K562 (cell line): Measurements from ENCODE around the gene ACO2. TPM values are rescaled to one million over a fixed set of nuclear protein-coding genes. Genes with fewer than 3 reads are reported as not detected.

Experiments
- ATAC-seq: fragments of 200-7000 bp; cut with Tn5 transposase; 3 replicates; pipeline ENCODE4 v1.9.1; 2020; ENCODE audit warnings: moderate library complexity
- BruUV-seq: library from RNA; stranded (reverse); fragments of 400-500 nt; replicated peaks from 2 replicates; lab custom pipeline; 2021; lab: Mats Ljungman, UMichigan
- CTCF ChIA-PET: fragments of 300-600 bp; formaldehyde crosslinking; extraction: SDS; loops from one replicate; lab custom pipeline; 2021; ENCODE audit warnings: low intra/inter-chr PET ratio; lab: Yijun Ruan, JAX
- POLR2A ChIA-PET: fragments of 300-600, 350-650 bp; sonication (Branson Sonifier 250); formaldehyde crosslinking; extraction: SDS; loops from one replicate; lab custom pipeline; 2021; ENCODE audit warnings: antibody characterized with exemption, inconsistent platforms; lab: Yijun Ruan, JAX
- DNase-seq, 4 experiments: peaks; one replicate each; pipeline versions ENCODE4 v3.0.0 to v3.0.0-alpha.2; 2011 to 2018; ENCODE audit warnings: low spot score in 3 of 4, mixed read lengths in 3 of 4; ENCODE audit errors: extremely low read depth in 1 of 4
- FAIRE-seq: peaks from 2 replicates; lab custom pipeline; 2011; peaks lifted over from hg19 to GRCh38; lab: Jason Lieb, UNC
- H2AFZ ChIP-seq: 2 replicates; pipeline ENCODE4 v1.6.0; 2011; ENCODE audit warnings: low read depth, low read length, control low read depth, inconsistent platforms
- H3K27ac ChIP-seq: fragments of 200-600 bp; 3 replicates; pipeline ENCODE4 v1.8.0; 2011; ENCODE audit warnings: low read depth, mild to moderate bottlenecking, control low read depth, inconsistent platforms, low read length, moderate library complexity, mixed read lengths; ENCODE audit errors: extremely low read depth
- H3K27me3 ChIP-seq, 2 experiments: fragments of 300-600 bp in 1 of 2; 2 replicates in 1 of 2; 3 replicates in 1 of 2; pipeline versions ENCODE4 v1.6.0 to v1.8.0; 2011; ENCODE audit warnings: inconsistent platforms in 2 of 2, low read length in 2 of 2, mild to moderate bottlenecking in 1 of 2, mixed read lengths in 1 of 2, moderate library complexity in 1 of 2; ENCODE audit not compliant: control insufficient read depth in 2 of 2, insufficient read depth in 2 of 2
- H3K36me3 ChIP-seq: fragments of 300-600 bp; 3 replicates; pipeline ENCODE4 v1.8.0; 2011; ENCODE audit warnings: mild to moderate bottlenecking, low read length, inconsistent platforms; ENCODE audit not compliant: control insufficient read depth, insufficient read depth
- H3K4me1 ChIP-seq, 2 experiments: fragments of 200-600 bp in 1 of 2; replicated peaks in 1 of 2; 2 replicates in 1 of 2; 3 replicates in 1 of 2; pipeline versions ENCODE4 v1.5.1 to v1.8.0; 2011; ENCODE audit warnings: inconsistent platforms in 2 of 2, low read length in 2 of 2, mild to moderate bottlenecking in 1 of 2, mixed read lengths in 1 of 2, moderate library complexity in 1 of 2; ENCODE audit not compliant: control insufficient read depth in 2 of 2, insufficient read depth in 2 of 2
- H3K4me2 ChIP-seq: 2 replicates; pipeline ENCODE4 v1.6.1; 2011; ENCODE audit warnings: low read length, control low read depth, inconsistent platforms, mixed read lengths; ENCODE audit not compliant: insufficient read depth
- H3K4me3 ChIP-seq: fragments of 200-600 bp; sonication (generic), shearing (Covaris generic); 2 replicates; pipeline ENCODE4 v1.5.1; 2016; ENCODE audit warnings: control low read depth, inconsistent platforms
- H3K79me2 ChIP-seq: fragments of 200-600 bp; 3 replicates; pipeline ENCODE4 v1.8.0; 2011; ENCODE audit warnings: low read length, inconsistent platforms; ENCODE audit not compliant: control insufficient read depth, insufficient read depth
- H3K9ac ChIP-seq, 2 experiments: 2 replicates each; pipeline versions ENCODE4 v1.6.0 to v1.6.1; 2011; ENCODE audit warnings: low read depth in 2 of 2, low read length in 2 of 2, control low read depth in 1 of 2, inconsistent platforms in 1 of 2, mild to moderate bottlenecking in 1 of 2, mixed read lengths in 1 of 2; ENCODE audit not compliant: insufficient read depth in 1 of 2
- H3K9me1 ChIP-seq: one replicate; pipeline ENCODE4 v1.6.0; 2011; ENCODE audit warnings: inconsistent platforms, mild to moderate bottlenecking, low read length, moderate library complexity; ENCODE audit not compliant: control insufficient read depth, insufficient read depth
- H3K9me3 ChIP-seq: replicated peaks from 2 replicates; pipeline ENCODE4 v1.5.1; 2011; ENCODE audit warnings: low read depth, low read length, inconsistent platforms; ENCODE audit not compliant: control insufficient read depth, insufficient read depth
- H4K20me1 ChIP-seq: replicated peaks from 2 replicates; pipeline ENCODE4 v1.6.1; 2011; ENCODE audit warnings: low read length, inconsistent platforms, mixed read lengths; ENCODE audit not compliant: control insufficient read depth, insufficient read depth
- BRCA1 ChIP-seq, 2 experiments: fragments of 450-650 bp in 1 of 2; sonication (generic) in 1 of 2; formaldehyde crosslinking in 1 of 2; IDR thresholded peaks; 2 replicates each; pipeline versions ENCODE4 v1.5.0 to v1.6.1; 2017 to 2020; ENCODE audit warnings: mild to moderate bottlenecking in 1 of 2, missing genetic modification reagents in 1 of 2
- EWSR1 ChIP-seq: fragments of 450-650 bp; IDR thresholded peaks from 2 replicates; pipeline ENCODE4 v1.6.1; 2018; ENCODE audit warnings: borderline replicate concordance, mild to moderate bottlenecking, low read depth, moderate library complexity; ENCODE audit not compliant: partially characterized antibody
- MBD2 ChIP-seq: sonication (generic); IDR thresholded peaks from 2 replicates; pipeline ENCODE4 v1.6.1; 2016; ENCODE audit warnings: low read depth, borderline replicate concordance
- MCM3 ChIP-seq: fragments of 450-650 bp; IDR thresholded peaks from 2 replicates; pipeline ENCODE4 v1.6.1; 2016
- MTA3 ChIP-seq: fragments of 450-650 bp; formaldehyde crosslinking; IDR thresholded peaks from 2 replicates; pipeline ENCODE4 v1.6.1; 2017; ENCODE audit warnings: mild to moderate bottlenecking, borderline replicate concordance
- ZFX ChIP-seq: sonication (generic); formaldehyde crosslinking; IDR thresholded peaks from 2 replicates; pipeline ENCODE4 v1.8.0; 2022; ENCODE audit warnings: mild to moderate bottlenecking, missing genetic modification reagents, moderate library complexity
- ZNF282 ChIP-seq: sonication (generic); formaldehyde crosslinking; IDR thresholded peaks from 2 replicates; pipeline ENCODE4 v1.8.1; 2023; ENCODE audit warnings: missing genetic modification reagents
- ZNF3 ChIP-seq: fragments of 250-450 bp; sonication (Bioruptor Pico); IDR thresholded peaks from 2 replicates; pipeline ENCODE4 v1.5.0; 2021; ENCODE audit warnings: mild to moderate bottlenecking, moderate library complexity
- WGBS: fragments of 100-300 bp; shearing (Covaris generic); methylation state at CpG from one replicate; pipeline ENCODE4 v1.1.6; 2016; ENCODE audit warnings: low coverage, mixed read lengths; ENCODE audit not compliant: insufficient coverage; ENCODE audit errors: missing lambda C conversion rate; 5-methylcytosine and 5-hydroxymethylcytosine counted together
- in situ Hi-C: fragments of 300-500 bp; cut with MboI; formaldehyde crosslinking; loops from 4 replicates; pipeline ENCODE4 v1.15.0; 2018; ENCODE audit warnings: inconsistent platforms, mixed read lengths
- intact Hi-C: fragments of 100-400 bp; cut with micrococcal nuclease; formaldehyde crosslinking; loops from 2 replicates; pipeline ENCODE4 v1.14.2; 2022
- polyA plus RNA-seq, 8 experiments: library from polyadenylated mRNA; depleted of rRNA in 4 of 8; stranded (reverse) in 5 of 8; unstranded in 3 of 8; fragments of >200 nt; fragmentation: Nextera tagmentation in 2 of 8; fragmentation: Illumina TruSeq in 1 of 8; extraction: Ambion mirVana in 2 of 8; extraction: Trizol in 1 of 8; gene quantifications; 2 replicates each; pipeline versions ENCODE4 v1.2.1 to v1.2.3, GENCODE V29; 2011 to 2014; ENCODE audit warnings: inconsistent platforms in 1 of 8, missing spikeins in 1 of 8
- total RNA-seq, 7 experiments: library from RNA; depleted of rRNA in 6 of 7; stranded (reverse); fragments of >200 nt in 6 of 7; fragmentation: Illumina TruSeq in 2 of 7; extraction: Trizol in 2 of 7; gene quantifications; 2 replicates each; pipeline versions ENCODE4 v1.2.1 to v1.2.3, GENCODE V29; 2011 to 2021; ENCODE audit warnings: low replicate concordance in 1 of 7
- TF ChIP-seq, protein P1 (sequence below), 2 experiments: IDR thresholded peaks; 2 replicates each; pipeline ENCODE4 v1.6.1; 2012; ENCODE audit warnings: improper control_type of control experiment in 2 of 2, low read depth in 2 of 2, low read length in 2 of 2, borderline replicate concordance in 1 of 2

ACO2 gene
- total and polyA plus RNA-seq, 9 of the 15 experiments (the other 6 are each of a cell fraction or from before 2014, with no cell fraction given) = 16.2 to 119 (median 43.2) TPM

- peak overlapping the region; percentile 28; the same call in 1 of the 2 replicates for H2AFZ ChIP-seq
- FAIRE-seq = no peak
- no peak overlapping the region for H3K4me2 ChIP-seq
- TF ChIP-seq ZNF3 (CRISPR knock-in tag) (no peak), MBD2 (no peak), MCM3 (no peak), ZFX (CRISPR knock-in tag) (no peak), BRCA1 (IDR thresholded peaks at IDR 0.05) (no peak), BRCA1 (CRISPR knock-in tag; IDR thresholded peaks at IDR 0.05) (no peak), ZNF282 (CRISPR knock-in tag) (no peak), EWSR1 (no peak), MTA3 (no peak)
- TF ChIP-seq, protein P1, sequence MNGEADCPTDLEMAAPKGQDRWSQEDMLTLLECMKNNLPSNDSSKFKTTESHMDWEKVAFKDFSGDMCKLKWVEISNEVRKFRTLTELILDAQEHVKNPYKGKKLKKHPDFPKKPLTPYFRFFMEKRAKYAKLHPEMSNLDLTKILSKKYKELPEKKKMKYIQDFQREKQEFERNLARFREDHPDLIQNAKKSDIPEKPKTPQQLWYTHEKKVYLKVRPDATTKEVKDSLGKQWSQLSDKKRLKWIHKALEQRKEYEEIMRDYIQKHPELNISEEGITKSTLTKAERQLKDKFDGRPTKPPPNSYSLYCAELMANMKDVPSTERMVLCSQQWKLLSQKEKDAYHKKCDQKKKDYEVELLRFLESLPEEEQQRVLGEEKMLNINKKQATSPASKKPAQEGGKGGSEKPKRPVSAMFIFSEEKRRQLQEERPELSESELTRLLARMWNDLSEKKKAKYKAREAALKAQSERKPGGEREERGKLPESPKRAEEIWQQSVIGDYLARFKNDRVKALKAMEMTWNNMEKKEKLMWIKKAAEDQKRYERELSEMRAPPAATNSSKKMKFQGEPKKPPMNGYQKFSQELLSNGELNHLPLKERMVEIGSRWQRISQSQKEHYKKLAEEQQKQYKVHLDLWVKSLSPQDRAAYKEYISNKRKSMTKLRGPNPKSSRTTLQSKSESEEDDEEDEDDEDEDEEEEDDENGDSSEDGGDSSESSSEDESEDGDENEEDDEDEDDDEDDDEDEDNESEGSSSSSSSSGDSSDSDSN (IDR thresholded peaks at IDR 0.05; ENCODE audit: borderline replicate concordance in 1 of 2, low read depth in 2 of 2, low read length in 2 of 2) = no peak
- no peak for DNase-seq
- no TSS peak for BruUV-seq
- H3K79me2 ChIP-seq = no peaks in the 10 kb centered on the region
- no peak overlapping the region for H3K4me3 ChIP-seq
- intact Hi-C loops = no loop called here
- H3K27ac ChIP-seq = no peak overlapping the region
- H4K20me1 ChIP-seq = no peaks in the 10 kb centered on the region
- peak overlapping the region in 1 of 2 experiments; percentile 71; a peak in 2 of 4 replicates for H3K9ac ChIP-seq
- no peaks in the 10 kb centered on the region for H3K27me3 ChIP-seq
- no peaks in the 10 kb centered on the region for H3K9me3 ChIP-seq
- ChIA-PET CTCF (interaction anchor here (0.6 kb wide), 1 partner anchor 25 kb away, joined by 4 read pairs; no protein-coding TSS in a partner anchor), POLR2A (no interaction called here)
- 48% methylated on average over 9 of the region's 11 CpGs for WGBS
- no peak for ATAC-seq
- no peaks in the 10 kb centered on the region for H3K36me3 ChIP-seq
- no peaks in the 10 kb centered on the region for H3K9me1 ChIP-seq
- in situ Hi-C loops = no loop called here
- peaks cover 0 to 4% of the 10 kb centered on the region in 2 experiments; a peak in 3 of 5 replicates for H3K4me1 ChIP-seq
Measured at GRCh38 chr22:41551877-41552582, 83.1 kb downstream of the ACO2 start.
